NCI-H1930 (cell line): Measurements from ENCODE around the gene CHDH.

Source experiments
- DNase-seq, 2 experiments: peaks; one replicate each; lab custom pipeline; 2025; lab: John Stamatoyannopoulos, UW

CHDH gene

GRCh38 chr3:53823956-53824657 lies 22.1 kb downstream of the CHDH start:
- no peak for DNase-seq

- no peak for DNase-seq
Measured at GRCh38 chr3:53823026-53823955, 22.9 kb downstream of the CHDH start.

GRCh38 chr3:53822331-53822741 lies 23.9 kb downstream of the CHDH start:
- no peak for DNase-seq

GRCh38 chr3:53821631-53822121 lies 24.5 kb downstream of the CHDH start:
- DNase-seq: no peak

GRCh38 chr3:53820756-53821580 lies 25.3 kb downstream of the CHDH start:
- DNase-seq: no peak

GRCh38 chr3:53820084-53820483 lies 26.1 kb downstream of the CHDH start:
- no peak for DNase-seq

- DNase-seq: no peak
Measured at GRCh38 chr3:53819163-53819868, 26.9 kb downstream of the CHDH start.

- no peak for DNase-seq
Measured at GRCh38 chr3:53818221-53819162, 27.7 kb downstream of the CHDH start.

GRCh38 chr3:53817809-53818208 lies 28.4 kb downstream of the CHDH start:
- DNase-seq: no peak

GRCh38 chr3:53817211-53817610 lies 29.0 kb downstream of the CHDH start:
- DNase-seq: no peak

- DNase-seq: no peak
Measured at GRCh38 chr3:53816425-53816824, 29.8 kb downstream of the CHDH start.

- DNase-seq: no peak
Measured at GRCh38 chr3:53815651-53816050, 30.6 kb downstream of the CHDH start.

GRCh38 chr3:53815067-53815466 lies 31.2 kb downstream of the CHDH start:
- DNase-seq: no peak

GRCh38 chr3:53813876-53814275 lies 32.3 kb downstream of the CHDH start:
- no peak for DNase-seq

- no peak for DNase-seq
Measured at GRCh38 chr3:53813229-53813628, 33.0 kb downstream of the CHDH start.

- DNase-seq: no peak
Measured at GRCh38 chr3:53812434-53812833, 33.8 kb downstream of the CHDH start.

- DNase-seq: no peak
Measured at GRCh38 chr3:53811143-53811927, 34.9 kb downstream of the CHDH start.

GRCh38 chr3:53809764-53810400 lies 36.3 kb downstream of the CHDH start:
- DNase-seq: no peak

GRCh38 chr3:53809267-53809666 lies 37.0 kb downstream of the CHDH start:
- no peak for DNase-seq
